ENCODE measurements around the gene TPPP. TPM values are rescaled to one million over a fixed set of nuclear protein-coding genes. Genes with fewer than 3 reads are reported as not detected.

The TPPP gene
- total and polyA plus RNA-seq, 2 donors (not counting 3 experiments of a cell fraction or from before 2014, with no cell fraction given): 0.04 to 0.09 TPM

DNA sequence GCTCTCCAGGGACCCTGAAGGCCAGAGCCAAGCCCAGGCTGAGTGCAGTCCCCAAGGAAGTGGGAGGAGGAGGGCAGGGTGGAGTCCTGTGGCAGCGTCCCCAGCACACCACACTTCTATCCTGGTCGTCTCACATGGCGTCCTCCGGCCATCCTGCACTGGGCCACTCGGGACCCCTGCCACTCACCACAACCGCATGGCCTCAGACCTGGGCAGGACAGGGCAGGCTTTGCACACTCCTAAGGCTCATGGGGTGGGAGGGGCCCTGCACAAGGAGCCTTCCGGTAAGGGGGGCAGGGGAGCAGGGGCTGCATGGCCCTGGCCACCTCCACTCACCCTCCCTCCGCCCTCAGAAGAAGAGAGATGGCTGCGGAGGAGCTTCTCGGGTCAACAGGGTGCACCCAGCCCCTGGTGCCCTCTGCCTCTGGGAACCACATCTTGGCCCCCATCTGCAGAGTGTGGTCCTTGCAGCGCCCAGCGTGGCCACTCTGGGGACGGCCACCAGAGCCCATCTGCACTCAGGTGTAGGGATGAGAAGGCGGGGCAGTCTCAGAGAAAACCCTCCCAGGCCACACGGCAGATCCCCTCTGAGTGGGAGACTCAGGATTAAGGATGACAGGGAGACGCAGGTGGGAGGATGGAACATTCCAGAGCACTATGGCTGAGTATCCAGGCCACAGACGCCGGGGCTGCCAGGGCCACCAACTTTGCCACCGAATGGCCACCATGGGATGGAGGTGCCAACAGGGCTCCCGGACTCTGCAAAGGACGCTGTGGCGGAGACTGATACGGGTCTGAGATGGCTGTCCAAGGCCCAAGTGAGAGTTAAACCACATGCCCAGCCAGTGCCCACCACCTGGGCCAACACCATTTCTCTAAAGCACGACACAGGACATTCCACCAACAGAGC is 7.6 kb downstream of the TPPP start:
- Histone ChIP-seq H3K9me3 (replicated peaks; ENCODE audit: control insufficient read depth, insufficient read depth, low read length) (no peaks in the 10 kb centered on the region), H3K4me3 (replicated peaks in 1 of 3; ENCODE audit: insufficient read depth in 1 of 3, low read depth in 1 of 3, low read length in 3 of 3) (no peak overlapping the region), H3K9ac (replicated peaks; ENCODE audit: extremely low read depth, insufficient read depth, low read length) (no peak overlapping the region), H3K9me1 (replicated peaks; ENCODE audit: control insufficient read depth, extremely low read depth, insufficient read depth, low read length) (no peaks in the 10 kb centered on the region), H3K4me2 (ENCODE audit: insufficient read depth, low read length) (no peak overlapping the region), H4K20me1 (replicated peaks; ENCODE audit: control insufficient read depth, extremely low read depth, insufficient read depth, low read length) (no peaks in the 10 kb centered on the region), H3K36me3 (ENCODE audit: control insufficient read depth in 2 of 2, extremely low read depth in 1 of 2, insufficient read depth in 2 of 2, low read length in 2 of 2) (no peaks in the 10 kb centered on the region), H3K27ac (ENCODE audit: insufficient read depth, low read depth, low read length) (no peak overlapping the region), H2AFZ (ENCODE audit: low read depth, low read length) (no peak overlapping the region), H3K79me2 (ENCODE audit: control insufficient read depth, insufficient read depth, low read length) (no peaks in the 10 kb centered on the region), H3K27me3 (ENCODE audit: control insufficient read depth in 2 of 2, insufficient read depth in 2 of 2, low read length in 2 of 2) (no peaks in the 10 kb centered on the region), H3K4me1 (ENCODE audit: control insufficient read depth, extremely low read depth, insufficient read depth, low read length) (no peaks in the 10 kb centered on the region)
- POLR2A ChIA-PET: no interaction called here
- intact Hi-C loops (cut with micrococcal nuclease) (no loop called here), dilution Hi-C loops (cut with MboI; ENCODE audit: extremely low pct_ligation_motif_present, low sequenced_read_pairs) (no loop called here)
- CTCF ChIA-PET: no interaction called here
- no TSS peak for BruUV-seq (replicated peaks)
- FAIRE-seq (no peak), DNase-seq (ENCODE audit: low read depth, low spot score) (no peak)
- no peak for TF ChIP-seq POLR2A (IDR thresholded peaks at IDR 0.05; ENCODE audit: low read depth, low read length)
- TF ChIP-seq GATA2 (IDR thresholded peaks at IDR 0.05; ENCODE audit: insufficient read depth, insufficient read length, low read depth, low read length): no peak
- TF ChIP-seq JUN (IDR thresholded peaks at IDR 0.05; ENCODE audit: borderline replicate concordance, insufficient read depth, insufficient read length, low read depth): no peak
- TF ChIP-seq MYC (IDR thresholded peaks at IDR 0.05; ENCODE audit: low read depth, low read length): no peak
- TF ChIP-seq EZH2 (IDR thresholded peaks at IDR 0.05; ENCODE audit: borderline replicate concordance, low read depth, low read length, severe bottlenecking): no peak
- TF ChIP-seq, protein P1, sequence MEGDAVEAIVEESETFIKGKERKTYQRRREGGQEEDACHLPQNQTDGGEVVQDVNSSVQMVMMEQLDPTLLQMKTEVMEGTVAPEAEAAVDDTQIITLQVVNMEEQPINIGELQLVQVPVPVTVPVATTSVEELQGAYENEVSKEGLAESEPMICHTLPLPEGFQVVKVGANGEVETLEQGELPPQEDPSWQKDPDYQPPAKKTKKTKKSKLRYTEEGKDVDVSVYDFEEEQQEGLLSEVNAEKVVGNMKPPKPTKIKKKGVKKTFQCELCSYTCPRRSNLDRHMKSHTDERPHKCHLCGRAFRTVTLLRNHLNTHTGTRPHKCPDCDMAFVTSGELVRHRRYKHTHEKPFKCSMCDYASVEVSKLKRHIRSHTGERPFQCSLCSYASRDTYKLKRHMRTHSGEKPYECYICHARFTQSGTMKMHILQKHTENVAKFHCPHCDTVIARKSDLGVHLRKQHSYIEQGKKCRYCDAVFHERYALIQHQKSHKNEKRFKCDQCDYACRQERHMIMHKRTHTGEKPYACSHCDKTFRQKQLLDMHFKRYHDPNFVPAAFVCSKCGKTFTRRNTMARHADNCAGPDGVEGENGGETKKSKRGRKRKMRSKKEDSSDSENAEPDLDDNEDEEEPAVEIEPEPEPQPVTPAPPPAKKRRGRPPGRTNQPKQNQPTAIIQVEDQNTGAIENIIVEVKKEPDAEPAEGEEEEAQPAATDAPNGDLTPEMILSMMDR (IDR thresholded peaks at IDR 0.05; ENCODE audit: extremely low read depth in 1 of 2, insufficient read depth in 1 of 2, low read depth in 1 of 2, low read length in 2 of 2): no peak
- no peak for TF ChIP-seq MAX (IDR thresholded peaks at IDR 0.05; ENCODE audit: insufficient read depth, insufficient read length)
- TF ChIP-seq POLR2AphosphoS5 (IDR thresholded peaks at IDR 0.05; ENCODE audit: insufficient read depth, low read depth, low read length): no peak
- TF ChIP-seq FOS (IDR thresholded peaks at IDR 0.05; ENCODE audit: borderline replicate concordance, insufficient read depth, low read length): no peak
